Measurements from ENCODE around the gene IQGAP2. TPM values are rescaled to one million over a fixed set of nuclear protein-coding genes. Genes with fewer than 3 reads are reported as not detected.

The IQGAP2 gene
- total and polyA plus RNA-seq, 9 of the 15 experiments (the other 6 are each of a cell fraction or from before 2014, with no cell fraction given), result 8.7 to 23.2 (median 17.4) TPM

DNA sequence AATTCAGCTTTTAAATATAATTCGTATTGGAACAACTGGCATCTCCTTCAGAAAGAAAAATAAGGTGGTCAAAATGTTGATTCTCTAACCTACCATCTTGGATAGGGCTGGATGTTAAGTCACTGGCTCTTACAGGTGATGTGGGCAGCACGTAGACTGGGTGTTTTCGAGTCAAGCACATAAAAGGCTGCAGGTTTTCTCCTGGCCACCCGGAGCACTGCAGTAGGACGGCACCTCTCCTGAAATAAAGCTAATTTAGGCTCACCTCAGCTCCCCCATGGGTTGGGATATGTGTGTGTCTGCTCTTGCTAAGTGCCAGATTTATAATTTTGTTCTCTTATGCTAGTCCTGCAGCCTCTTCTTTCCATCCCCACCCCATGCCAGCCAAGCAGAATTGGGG is 80.3 kb downstream of the IQGAP2 start:
- ATAC-seq, result peak; percentile 74

More for the DNA sequence above, 80.3 kb downstream of the IQGAP2 start:
- Histone ChIP-seq H3K79me2 (ENCODE audit: control insufficient read depth, insufficient read depth, low read length) (no peaks in the 10 kb centered on the region; the same call in 1 of the 3 replicates), H3K4me2 (ENCODE audit: insufficient read depth, low read length) (no peak overlapping the region), H3K9me1 (ENCODE audit: control insufficient read depth, insufficient read depth, low read length) (no peaks in the 10 kb centered on the region), H2AFZ (ENCODE audit: low read depth, low read length) (no peak overlapping the region), H3K36me3 (ENCODE audit: control insufficient read depth, insufficient read depth, low read length) (no peaks in the 10 kb centered on the region; the same call in 2 of the 3 replicates), H3K9ac (ENCODE audit: insufficient read depth in 1 of 2, low read depth in 2 of 2, low read length in 2 of 2) (no peak overlapping the region), H4K20me1 (replicated peaks; ENCODE audit: control insufficient read depth, insufficient read depth, low read length) (no peaks in the 10 kb centered on the region), H3K27ac (ENCODE audit: extremely low read depth, low read depth, low read length) (no peak overlapping the region), H3K27me3 (ENCODE audit: control insufficient read depth in 2 of 2, insufficient read depth in 2 of 2, low read length in 2 of 2) (no peaks in the 10 kb centered on the region), H3K4me3 (no peak overlapping the region), H3K9me3 (replicated peaks; ENCODE audit: control insufficient read depth, insufficient read depth, low read depth, low read length) (no peaks in the 10 kb centered on the region), H3K4me1 (replicated peaks in 1 of 2; ENCODE audit: control insufficient read depth in 2 of 2, insufficient read depth in 2 of 2, low read length in 2 of 2) (peaks cover 12 to 30% of the 10 kb centered on the region in 2 experiments; a peak in 3 of 5 replicates)
- in situ Hi-C loops (cut with MboI) (no loop called here), intact Hi-C loops (cut with micrococcal nuclease) (loop anchor here (5.0 kb wide), 1 partner anchor 59 kb away; no protein-coding TSS in a partner anchor)
- TF ChIP-seq TCFL5 (CRISPR knock-in tag; conservative IDR thresholded peaks at IDR 0.05), result no peak
- no peak for TF ChIP-seq RBM22 (IDR thresholded peaks at IDR 0.05; ENCODE audit: low read depth, low read length, poor library complexity, severe bottlenecking)
- no peak for TF ChIP-seq NELFE (IDR thresholded peaks at IDR 0.05; ENCODE audit: insufficient read depth, insufficient read length)
- TF ChIP-seq, protein P1, sequence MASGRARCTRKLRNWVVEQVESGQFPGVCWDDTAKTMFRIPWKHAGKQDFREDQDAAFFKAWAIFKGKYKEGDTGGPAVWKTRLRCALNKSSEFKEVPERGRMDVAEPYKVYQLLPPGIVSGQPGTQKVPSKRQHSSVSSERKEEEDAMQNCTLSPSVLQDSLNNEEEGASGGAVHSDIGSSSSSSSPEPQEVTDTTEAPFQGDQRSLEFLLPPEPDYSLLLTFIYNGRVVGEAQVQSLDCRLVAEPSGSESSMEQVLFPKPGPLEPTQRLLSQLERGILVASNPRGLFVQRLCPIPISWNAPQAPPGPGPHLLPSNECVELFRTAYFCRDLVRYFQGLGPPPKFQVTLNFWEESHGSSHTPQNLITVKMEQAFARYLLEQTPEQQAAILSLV (tag; IDR thresholded peaks at IDR 0.05), result no peak
- TF ChIP-seq PPARD (CRISPR knock-in tag; IDR thresholded peaks at IDR 0.05), result no peak
- no peak for TF ChIP-seq ARNT (IDR thresholded peaks at IDR 0.05)
- TF ChIP-seq, protein P2, sequence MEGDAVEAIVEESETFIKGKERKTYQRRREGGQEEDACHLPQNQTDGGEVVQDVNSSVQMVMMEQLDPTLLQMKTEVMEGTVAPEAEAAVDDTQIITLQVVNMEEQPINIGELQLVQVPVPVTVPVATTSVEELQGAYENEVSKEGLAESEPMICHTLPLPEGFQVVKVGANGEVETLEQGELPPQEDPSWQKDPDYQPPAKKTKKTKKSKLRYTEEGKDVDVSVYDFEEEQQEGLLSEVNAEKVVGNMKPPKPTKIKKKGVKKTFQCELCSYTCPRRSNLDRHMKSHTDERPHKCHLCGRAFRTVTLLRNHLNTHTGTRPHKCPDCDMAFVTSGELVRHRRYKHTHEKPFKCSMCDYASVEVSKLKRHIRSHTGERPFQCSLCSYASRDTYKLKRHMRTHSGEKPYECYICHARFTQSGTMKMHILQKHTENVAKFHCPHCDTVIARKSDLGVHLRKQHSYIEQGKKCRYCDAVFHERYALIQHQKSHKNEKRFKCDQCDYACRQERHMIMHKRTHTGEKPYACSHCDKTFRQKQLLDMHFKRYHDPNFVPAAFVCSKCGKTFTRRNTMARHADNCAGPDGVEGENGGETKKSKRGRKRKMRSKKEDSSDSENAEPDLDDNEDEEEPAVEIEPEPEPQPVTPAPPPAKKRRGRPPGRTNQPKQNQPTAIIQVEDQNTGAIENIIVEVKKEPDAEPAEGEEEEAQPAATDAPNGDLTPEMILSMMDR (IDR thresholded peaks at IDR 0.05 in 2 of 3, conservative IDR thresholded peaks at IDR 0.05 in 1 of 3; ENCODE audit: insufficient read depth in 2 of 3, low read depth in 1 of 3, low read length in 3 of 3), result peak; percentile 29 to 54 (median 53); a peak in 5 of 6 replicates
- FAIRE-seq (no peak), DNase-seq (ENCODE audit: extremely low read depth in 1 of 4, low spot score in 3 of 4) (peak in 2 of 4 experiments; percentile 29 to 31)
- POLR2A ChIA-PET, result interaction anchor here (0.7 kb wide), 2 partner anchors 43 to 1754 kb away, joined by 3 read pairs; no protein-coding TSS in a partner anchor
- no TSS peak for BruUV-seq (replicated peaks)
- 49% methylated on average over 5 of the region's 5 CpGs for WGBS (ENCODE audit: insufficient coverage, low coverage, missing lambda C conversion rate)
- CTCF ChIA-PET (ENCODE audit: low intra/inter-chr PET ratio), result no interaction called here
